ENCODE data around the gene CSNK2A1. TPM values are rescaled to one million over a fixed set of nuclear protein-coding genes. Genes with fewer than 3 reads are reported as not detected.

CSNK2A1 gene
- total and polyA plus RNA-seq, 4 donors: 17.0 to 60.3 (median 39.7) TPM

- Histone ChIP-seq H3K27me3 (ENCODE audit: control insufficient read depth in 4 of 4, insufficient read depth in 4 of 4, low read length in 3 of 4) (peaks cover 0 to 2% (median 0%) of the 10 kb centered on the region in 4 donors), H3K36me3 (ENCODE audit: control insufficient read depth in 4 of 4, insufficient read depth in 3 of 4, low read depth in 1 of 4, low read length in 3 of 4) (no peaks in the 10 kb centered on the region), H3K9me3 (ENCODE audit: control insufficient read depth in 4 of 4, low read length in 3 of 4) (no peaks in the 10 kb centered on the region), H3K9ac (ENCODE audit: low read depth in 1 of 2, low read length in 2 of 2) (no peak overlapping the region), H3K4me3 (ENCODE audit: low read depth in 1 of 3, low read length in 3 of 3) (no peak overlapping the region), H3K4me1 (ENCODE audit: control insufficient read depth in 4 of 4, insufficient read depth in 4 of 4, low read length in 3 of 4) (no peaks in the 10 kb centered on the region), H3K27ac (ENCODE audit: low read depth in 1 of 2, low read length in 2 of 2) (no peak overlapping the region)
- no peak for DNase-seq (ENCODE audit: low spot score)
- TF ChIP-seq RXRA (IDR thresholded peaks at IDR 0.05) (no peak), JUND (IDR thresholded peaks at IDR 0.05) (no peak), HNF4A (conservative IDR thresholded peaks at IDR 0.05) (no peak), MAX (IDR thresholded peaks at IDR 0.05) (no peak), CTCF (IDR thresholded peaks at IDR 0.05; ENCODE audit: low read depth, low read length, missing input control) (no peak), EGR1 (IDR thresholded peaks at IDR 0.05; ENCODE audit: low read depth in 2 of 2) (no peak), GABPA (IDR thresholded peaks at IDR 0.05 in 1 of 2, conservative IDR thresholded peaks at IDR 0.05 in 1 of 2) (no peak), FOXA1 (IDR thresholded peaks at IDR 0.05) (no peak), RAD21 (IDR thresholded peaks at IDR 0.05) (no peak), TAF1 (conservative IDR thresholded peaks at IDR 0.05) (no peak), REST (IDR thresholded peaks at IDR 0.05) (no peak), HNF4G (IDR thresholded peaks at IDR 0.05) (no peak), NR2F2 (IDR thresholded peaks at IDR 0.05) (no peak), SP1 (IDR thresholded peaks at IDR 0.05) (no peak), FOXA2 (IDR thresholded peaks at IDR 0.05) (no peak), ATF3 (IDR thresholded peaks at IDR 0.05) (no peak), YY1 (IDR thresholded peaks at IDR 0.05) (no peak), ZBTB33 (IDR thresholded peaks at IDR 0.05) (no peak)
- 87% methylated on average over 10 of the region's 10 CpGs for WGBS
Measured at GRCh38 chr20:588932-589672, 45.5 kb upstream of the CSNK2A1 start.
